Smooth muscle cell (in vitro differentiated cells): ENCODE data around the gene RGR. TPM values are rescaled to one million over a fixed set of nuclear protein-coding genes. Genes with fewer than 3 reads are reported as not detected.

Experiments
- DNase-seq: peaks from one replicate; lab custom pipeline; 2025; ENCODE audit not compliant: unreplicated experiment; lab: John Stamatoyannopoulos, UW
- H2AFZ ChIP-seq: fragments of 200-600 bp; sonication (generic); 2 replicates; pipeline ENCODE4 v1.6.0; 2016; ENCODE audit warnings: antibody characterized with exemption, low read depth, mild to moderate bottlenecking
- H3F3A ChIP-seq: fragments of 200-600 bp; sonication (generic); 2 replicates; pipeline ENCODE4 v1.6.0; 2017; ENCODE audit warnings: antibody characterized with exemption, low read depth
- H3K27ac ChIP-seq: fragments of 200-600 bp; sonication (generic); 2 replicates; pipeline ENCODE4 v1.5.1; 2016; ENCODE audit warnings: low read depth, mild to moderate bottlenecking
- H3K27me3 ChIP-seq: fragments of 200-600 bp; sonication (generic); 2 replicates; pipeline ENCODE4 v1.6.1; 2016; ENCODE audit warnings: low read depth, mild to moderate bottlenecking
- H3K36me3 ChIP-seq: fragments of 200-600 bp; sonication (generic); 2 replicates; pipeline ENCODE4 v1.5.1; 2016; ENCODE audit warnings: low read depth
- H3K4me1 ChIP-seq: fragments of 200-600 bp; sonication (generic); 2 replicates; pipeline ENCODE4 v1.5.1; 2016; ENCODE audit warnings: low read depth
- H3K4me2 ChIP-seq: fragments of 200-600 bp; sonication (generic); 2 replicates; pipeline ENCODE4 v1.6.0; 2016; ENCODE audit warnings: mild to moderate bottlenecking
- H3K4me3 ChIP-seq: fragments of 200-600 bp; sonication (generic); 2 replicates; pipeline ENCODE4 v1.5.1; 2016; ENCODE audit warnings: mild to moderate bottlenecking
- H3K79me2 ChIP-seq: fragments of 200-600 bp; sonication (generic); 2 replicates; pipeline ENCODE4 v1.6.0; 2016; ENCODE audit warnings: low read depth, mild to moderate bottlenecking
- H3K9ac ChIP-seq: fragments of 200-600 bp; sonication (generic); 2 replicates; pipeline ENCODE4 v1.6.0; 2016; ENCODE audit warnings: low read depth
- H3K9me3 ChIP-seq: fragments of 200-600 bp; sonication (generic); replicated peaks from 2 replicates; pipeline ENCODE4 v1.5.1; 2016; ENCODE audit warnings: low read depth
- H4K20me1 ChIP-seq: fragments of 200-600 bp; sonication (generic); 2 replicates; pipeline ENCODE4 v1.6.0; 2016; ENCODE audit warnings: low read depth
- CTCF ChIP-seq: fragments of 200-600 bp; sonication (generic); IDR thresholded peaks from 2 replicates; pipeline ENCODE4 v1.5.1; 2017; ENCODE audit warnings: borderline replicate concordance, mild to moderate bottlenecking, antibody characterized with exemption; ENCODE audit not compliant: insufficient read depth, poor library complexity, severe bottlenecking
- WGBS: methylation state at CpG from one replicate; pipeline ENCODE4 v1.1.7; 2016; ENCODE audit warnings: low lambda C conversion rate; 5-methylcytosine and 5-hydroxymethylcytosine counted together
- polyA plus RNA-seq: library from polyadenylated mRNA; unstranded; fragments of >200 nt; fragmentation: Nextera tagmentation; extraction: Ambion mirVana; gene quantifications from 2 replicates; pipeline ENCODE4 v1.2.1, GENCODE V29; 2016
- total RNA-seq: library from RNA; depleted of rRNA; stranded (reverse); fragments of >200 nt; gene quantifications from 2 replicates; pipeline ENCODE4 v1.2.3, GENCODE V29; 2014

The RGR gene
- total and polyA plus RNA-seq, 2 experiments from 2014 or later = not detected

- Histone ChIP-seq H3K4me2 (no peak overlapping the region), H3K27me3 (no peaks in the 10 kb centered on the region), H4K20me1 (no peaks in the 10 kb centered on the region), H3K27ac (no peak overlapping the region), H3K4me3 (no peak overlapping the region), H3K4me1 (no peaks in the 10 kb centered on the region), H3F3A (no peaks in the 10 kb centered on the region), H2AFZ (no peak overlapping the region), H3K9me3 (no peaks in the 10 kb centered on the region), H3K9ac (no peak overlapping the region), H3K36me3 (no peaks in the 10 kb centered on the region), H3K79me2 (no peaks in the 10 kb centered on the region)
- peak; percentile 74 for TF ChIP-seq CTCF
- 46% methylated on average over 7 of the region's 8 CpGs for WGBS
- peak; percentile 4 for DNase-seq
These were observed 39.6 kb upstream of the RGR start for GRCh38 chr10:84205049-84205852.

DNA sequence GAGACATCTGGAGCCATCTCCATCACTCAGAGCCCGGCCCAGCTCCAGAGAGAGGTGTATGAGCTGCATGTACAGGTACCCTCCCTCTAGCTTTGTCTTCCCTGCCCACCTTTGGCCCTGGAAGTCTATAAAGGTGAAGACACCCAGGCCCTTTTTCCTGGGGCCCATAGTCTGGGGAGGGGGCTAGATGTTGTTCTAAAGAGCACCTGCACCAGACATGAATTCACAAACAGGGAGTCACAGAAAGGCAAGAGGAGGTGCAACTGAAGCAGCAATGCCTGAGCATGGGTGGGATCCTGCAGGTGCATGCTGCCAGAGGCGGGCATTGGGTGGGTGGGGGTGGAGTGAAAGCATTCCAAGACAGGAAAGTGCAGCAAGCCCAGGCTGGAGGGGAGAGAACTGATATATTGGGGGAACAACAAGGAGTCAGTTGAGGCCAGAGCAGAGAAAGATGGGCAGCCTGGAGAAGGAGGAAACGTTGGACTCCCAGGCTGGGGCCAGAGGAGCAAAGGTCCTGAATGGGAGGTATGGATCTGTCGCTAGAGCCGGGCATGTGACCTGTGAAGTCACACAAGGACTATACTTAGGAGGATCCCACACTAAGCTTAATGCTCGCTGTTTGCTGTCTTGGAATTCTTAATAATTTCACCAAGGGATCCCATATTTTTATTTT lies 38.9 kb upstream of the RGR start:
- DNase-seq = no peak
- H4K20me1 ChIP-seq = no peaks in the 10 kb centered on the region
- no peak overlapping the region for H3K4me3 ChIP-seq
- H3K4me2 ChIP-seq = no peak overlapping the region
- no peak for TF ChIP-seq CTCF
- H3K4me1 ChIP-seq = no peaks in the 10 kb centered on the region
- no peak overlapping the region for H3K9ac ChIP-seq
- H2AFZ ChIP-seq = no peak overlapping the region
- H3K27ac ChIP-seq = no peak overlapping the region
- H3K36me3 ChIP-seq = no peaks in the 10 kb centered on the region
- H3K27me3 ChIP-seq = no peaks in the 10 kb centered on the region
- H3K79me2 ChIP-seq = no peaks in the 10 kb centered on the region
- 81% methylated on average over 6 of the region's 6 CpGs for WGBS
- no peaks in the 10 kb centered on the region for H3F3A ChIP-seq
- no peaks in the 10 kb centered on the region for H3K9me3 ChIP-seq

DNA sequence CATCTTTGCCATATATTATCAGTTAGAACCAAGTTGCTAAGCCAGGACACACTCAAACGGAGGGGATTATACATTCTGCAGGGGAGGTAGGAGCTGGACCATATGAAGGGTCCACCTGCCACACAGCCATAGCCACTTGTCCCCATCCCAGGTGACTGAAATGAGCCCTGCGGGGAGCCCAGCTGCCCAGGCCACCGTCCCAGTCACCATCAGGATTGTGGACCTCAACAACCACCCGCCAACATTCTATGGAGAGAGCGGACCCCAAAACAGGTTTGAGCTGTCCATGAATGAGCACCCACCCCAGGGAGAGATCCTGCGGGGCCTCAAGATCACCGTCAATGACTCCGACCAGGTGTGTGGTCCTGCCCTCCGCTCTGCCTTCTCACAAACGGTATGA lies 36.8 kb upstream of the RGR start:
- TF ChIP-seq CTCF = no peak
- H2AFZ ChIP-seq = no peak overlapping the region
- no peak overlapping the region for H3K4me3 ChIP-seq
- H3K79me2 ChIP-seq = no peaks in the 10 kb centered on the region
- no peaks in the 10 kb centered on the region for H4K20me1 ChIP-seq
- H3F3A ChIP-seq = no peaks in the 10 kb centered on the region
- H3K27ac ChIP-seq = no peak overlapping the region
- no peak overlapping the region for H3K9ac ChIP-seq
- H3K27me3 ChIP-seq = no peaks in the 10 kb centered on the region
- no peaks in the 10 kb centered on the region for H3K36me3 ChIP-seq
- H3K4me2 ChIP-seq = no peak overlapping the region
- no peak for DNase-seq
- H3K9me3 ChIP-seq = no peaks in the 10 kb centered on the region
- WGBS = 91% methylated on average over 10 of the region's 10 CpGs
- H3K4me1 ChIP-seq = no peaks in the 10 kb centered on the region
